ENCODE data around the gene SERGEF.

DNA sequence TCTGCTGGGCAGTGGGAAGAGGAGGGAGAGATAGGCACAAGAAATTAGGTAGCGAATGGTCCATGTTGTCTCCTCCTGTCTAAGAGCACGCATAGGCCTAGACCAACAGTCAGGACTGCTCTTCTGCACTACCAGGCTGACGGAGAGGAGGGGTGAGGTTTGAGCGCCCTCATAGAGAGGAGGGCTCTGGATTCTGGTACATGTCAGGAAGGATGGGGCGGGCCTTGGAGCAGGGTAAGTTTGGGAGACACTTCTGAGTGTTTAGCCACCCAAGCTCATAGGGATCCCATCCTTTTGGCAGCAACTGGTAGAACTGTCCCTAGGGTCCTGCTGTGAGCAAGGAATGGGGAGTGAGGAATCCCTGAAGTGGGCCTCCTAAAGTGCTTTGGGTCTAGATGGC is 217.9 kb downstream of the SERGEF start:
- TF ChIP-seq POLR2A (IDR thresholded peaks at IDR 0.05): no peak
- TF ChIP-seq EP300 (IDR thresholded peaks at IDR 0.05): no peak
